Transverse colon (tissue), 4 donors: ENCODE measurements around the gene PAX8. TPM values are rescaled to one million over a fixed set of nuclear protein-coding genes. Genes with fewer than 3 reads are reported as not detected.

ENCODE experiments used
- DNase-seq: peaks from one replicate; pipeline ENCODE4 v3.0.0-alpha.2; 2019
- H3K27ac ChIP-seq, 4 donors: fragments of 200-600 bp; sonication (generic); 2 replicates each; pipeline ENCODE4 v1.5.1; 2016 to 2018; ENCODE audit warnings: inconsistent platforms in 4 of 4
- H3K27me3 ChIP-seq: fragments of 200-600 bp; sonication (generic); 2 replicates; pipeline ENCODE4 v1.5.1; 2017; ENCODE audit warnings: inconsistent platforms
- H3K36me3 ChIP-seq, 4 donors: fragments of 200-600 bp; sonication (generic); 2 replicates each; pipeline ENCODE4 v1.5.1; 2017 to 2019; ENCODE audit warnings: inconsistent platforms in 4 of 4
- H3K4me1 ChIP-seq, 4 donors: fragments of 200-600 bp; sonication (generic); 2 replicates each; pipeline ENCODE4 v1.5.1; 2017 to 2020; ENCODE audit warnings: inconsistent platforms in 4 of 4
- H3K4me3 ChIP-seq, 4 donors: fragments of 200-600 bp; sonication (generic); 1 replicate in 1 of 4; 2 replicates in 3 of 4; pipeline versions ENCODE4 v1.5.1 to v1.6.1; 2017 to 2019; ENCODE audit warnings: inconsistent platforms in 4 of 4
- H3K9me3 ChIP-seq, 2 donors: fragments of 200-600 bp; sonication (generic); 2 replicates each; pipeline ENCODE4 v1.5.1; 2017 to 2019; ENCODE audit warnings: inconsistent platforms in 2 of 2
- EP300 ChIP-seq: sonication (generic); formaldehyde crosslinking; IDR thresholded peaks from one replicate; pipeline ENCODE4 v1.6.1; 2017; ENCODE audit warnings: antibody characterized with exemption, low read depth
- POLR2A ChIP-seq: fragments of 450-650 bp; IDR thresholded peaks from one replicate; pipeline ENCODE4 v1.6.1; 2016; ENCODE audit warnings: antibody characterized with exemption, mild to moderate bottlenecking, moderate library complexity
- POLR2AphosphoS5 ChIP-seq, 3 donors: sonication (generic); formaldehyde crosslinking; IDR thresholded peaks; one replicate each; pipeline ENCODE4 v1.6.1; 2016; ENCODE audit warnings: antibody characterized with exemption in 3 of 3
- WGBS, 2 donors: methylation state at CpG; one replicate each; pipeline ENCODE4 v1.1.5; 2018; ENCODE audit warnings: low coverage in 1 of 2; 5-methylcytosine and 5-hydroxymethylcytosine counted together
- in situ Hi-C, 4 donors: fragments of 200-750 bp; cut with MboI; loops; one replicate each; pipeline versions ENCODE4 v1.15.0 to v1.15.1; 2017; ENCODE audit warnings: low sequenced_read_pairs in 3 of 4, low pct_ligation_motif_present in 1 of 4, low pct_unique_long_range_greater_than_20kb in 1 of 4
- intact Hi-C: fragments of 100-400 bp; cut with DNase I; formaldehyde crosslinking; loops from one replicate; pipeline ENCODE4 v1.15.1; 2023; ENCODE audit warnings: low total_unique reads
- total RNA-seq, 4 donors: library from RNA; depleted of rRNA; stranded (reverse); fragments of >200 nt; gene quantifications; one replicate each; pipeline ENCODE4 v1.1.0, GENCODE V29; 2016
- TF ChIP-seq, protein P1 (sequence below), 5 experiments: fragments of 200-600 bp in 3 of 5; fragments of 450-650 bp in 2 of 5; sonication (generic) in 3 of 5; IDR thresholded peaks; 1 replicate in 2 of 5; 2 replicates in 3 of 5; pipeline ENCODE4 v1.5.1; 2016 to 2017; ENCODE audit warnings: antibody characterized with exemption in 5 of 5, inconsistent platforms in 3 of 5, mild to moderate bottlenecking in 2 of 5, moderate library complexity in 1 of 5

Gene PAX8
- total RNA-seq, 4 donors from 2014 or later: 1.6 to 13.7 (median 8.3) TPM

DNA sequence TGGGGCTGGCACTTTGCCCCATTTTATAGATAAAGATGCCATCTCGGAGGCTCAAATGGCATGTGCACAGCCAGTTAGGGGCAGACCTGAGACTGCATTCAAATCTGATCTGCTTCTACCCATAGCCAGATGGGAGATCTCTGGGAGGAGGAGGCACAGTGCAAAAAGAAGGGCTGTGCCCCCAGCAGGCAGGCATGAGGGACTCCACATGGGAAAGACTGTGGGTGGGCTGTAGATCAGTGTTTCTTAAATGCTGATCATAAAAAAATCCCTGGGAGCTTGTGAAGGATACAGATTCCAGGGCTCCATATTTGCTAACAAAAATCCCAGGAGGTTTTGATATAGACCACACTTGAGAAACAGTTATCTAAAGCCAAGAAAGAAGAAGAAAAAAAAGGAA is 15.2 kb downstream of the PAX8 start:
- Histone ChIP-seq H3K9me3 (no peaks in the 10 kb centered on the region), H3K36me3 (no peaks in the 10 kb centered on the region), H3K4me1 (no peaks in the 10 kb centered on the region), H3K27me3 (no peaks in the 10 kb centered on the region), H3K4me3 (no peak overlapping the region), H3K27ac (no peak overlapping the region)
- in situ Hi-C loops: loop anchor here in 2 of 4 donors (10.0 to 25.0 kb wide), 2 partner anchors 99 to 101 kb away; no protein-coding TSS in a partner anchor
- no peak for DNase-seq
- 73% methylated on average over 1 of the region's 1 CpG; no CpG with 5 or more reads in 1 of the 2 donors for WGBS, 2 donors
- TF ChIP-seq, protein P1, sequence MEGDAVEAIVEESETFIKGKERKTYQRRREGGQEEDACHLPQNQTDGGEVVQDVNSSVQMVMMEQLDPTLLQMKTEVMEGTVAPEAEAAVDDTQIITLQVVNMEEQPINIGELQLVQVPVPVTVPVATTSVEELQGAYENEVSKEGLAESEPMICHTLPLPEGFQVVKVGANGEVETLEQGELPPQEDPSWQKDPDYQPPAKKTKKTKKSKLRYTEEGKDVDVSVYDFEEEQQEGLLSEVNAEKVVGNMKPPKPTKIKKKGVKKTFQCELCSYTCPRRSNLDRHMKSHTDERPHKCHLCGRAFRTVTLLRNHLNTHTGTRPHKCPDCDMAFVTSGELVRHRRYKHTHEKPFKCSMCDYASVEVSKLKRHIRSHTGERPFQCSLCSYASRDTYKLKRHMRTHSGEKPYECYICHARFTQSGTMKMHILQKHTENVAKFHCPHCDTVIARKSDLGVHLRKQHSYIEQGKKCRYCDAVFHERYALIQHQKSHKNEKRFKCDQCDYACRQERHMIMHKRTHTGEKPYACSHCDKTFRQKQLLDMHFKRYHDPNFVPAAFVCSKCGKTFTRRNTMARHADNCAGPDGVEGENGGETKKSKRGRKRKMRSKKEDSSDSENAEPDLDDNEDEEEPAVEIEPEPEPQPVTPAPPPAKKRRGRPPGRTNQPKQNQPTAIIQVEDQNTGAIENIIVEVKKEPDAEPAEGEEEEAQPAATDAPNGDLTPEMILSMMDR (IDR thresholded peaks at IDR 0.05): no peak
- no peak for TF ChIP-seq POLR2A
- no peak for TF ChIP-seq POLR2AphosphoS5 (IDR thresholded peaks at IDR 0.05)
- intact Hi-C loops: no loop called here

DNA sequence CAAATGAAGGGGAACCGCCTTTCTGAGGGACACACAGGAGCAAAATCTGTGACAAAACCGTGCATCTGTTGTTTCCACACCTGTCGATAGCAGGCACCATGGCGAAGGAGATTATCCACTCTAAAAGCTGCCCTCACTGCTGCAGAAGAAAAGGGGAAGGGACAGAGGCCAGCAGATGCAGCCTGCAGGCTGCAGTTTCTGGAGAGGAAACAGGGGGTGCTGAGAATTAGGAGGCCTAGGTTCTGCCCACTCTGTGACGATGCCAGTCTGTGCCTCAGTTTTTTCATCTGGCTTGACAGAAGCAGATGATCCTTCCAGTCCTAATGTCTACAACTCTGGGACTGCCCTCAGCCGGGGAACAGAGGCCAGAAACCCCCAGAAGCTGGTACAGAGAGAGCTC is 17.7 kb downstream of the PAX8 start:
- intact Hi-C loops: no loop called here
- H3K36me3 ChIP-seq: no peaks in the 10 kb centered on the region
- 74% methylated on average over 6 of the region's 6 CpGs; no CpG with 5 or more reads in 1 of the 2 donors for WGBS, 2 donors

DNA sequence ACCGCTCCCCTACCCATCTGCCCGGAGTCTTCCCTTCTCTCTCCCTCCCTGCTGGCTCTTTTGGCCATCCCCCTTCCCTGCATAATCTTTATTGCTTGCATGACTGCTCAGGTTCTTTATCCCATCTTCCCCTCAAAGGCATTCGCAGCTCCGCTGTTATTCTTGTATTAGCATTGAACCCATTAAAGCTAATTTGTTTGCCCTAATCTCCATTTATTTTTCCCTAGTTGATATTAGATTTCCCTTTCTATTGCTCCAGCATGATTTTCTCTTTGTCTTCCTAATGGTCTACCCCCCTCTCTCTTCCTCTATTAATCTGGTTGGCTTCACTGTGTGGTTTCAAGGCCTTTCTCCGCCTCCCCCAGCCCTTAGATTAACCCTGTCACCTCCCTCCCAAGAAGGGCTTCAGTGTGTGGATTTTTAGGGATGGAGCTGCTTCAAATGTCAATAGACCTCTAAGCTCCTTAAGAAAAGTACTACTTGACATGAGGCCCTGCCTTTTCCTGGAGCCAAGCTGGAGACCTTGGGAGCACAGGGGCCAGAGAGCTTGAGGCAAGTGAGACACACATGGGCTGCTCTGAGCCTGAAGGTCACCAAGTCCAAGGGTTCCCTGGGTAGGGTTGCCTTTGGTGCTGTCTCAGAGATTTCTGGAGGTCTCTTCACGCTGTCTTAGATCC is 20.1 kb downstream of the PAX8 start:
- H3K27me3 ChIP-seq: no peaks in the 10 kb centered on the region
- no peaks in the 10 kb centered on the region for H3K36me3 ChIP-seq
- TF ChIP-seq, protein P1 (IDR thresholded peaks at IDR 0.05): no peak
- TF ChIP-seq EP300 (no peak), POLR2AphosphoS5 (IDR thresholded peaks at IDR 0.05) (no peak), POLR2A (no peak)
- intact Hi-C loops (no loop called here), in situ Hi-C loops (loop anchor here in 1 of 4 donors (25.0 kb wide), 1 partner anchor 104 kb away; no protein-coding TSS in a partner anchor)
- H3K27ac ChIP-seq: no peak overlapping the region
- no peak overlapping the region for H3K4me3 ChIP-seq
- no peaks in the 10 kb centered on the region for H3K9me3 ChIP-seq
- no peaks in the 10 kb centered on the region for H3K4me1 ChIP-seq
- WGBS, 2 donors: 91 to 94% methylated on average over 5 to 6 of the region's 6 CpGs
- no peak for DNase-seq

More for the DNA sequence above, 17.7 kb downstream of the PAX8 start:
- DNase-seq: no peak
- in situ Hi-C loops: loop anchor here in 2 of 4 donors (10.0 to 25.0 kb wide), 2 partner anchors 101 to 104 kb away; no protein-coding TSS in a partner anchor
- H3K4me1 ChIP-seq: no peaks in the 10 kb centered on the region
- TF ChIP-seq, protein P1 (IDR thresholded peaks at IDR 0.05): no peak
- TF ChIP-seq EP300: no peak
- TF ChIP-seq POLR2A: no peak
- TF ChIP-seq POLR2AphosphoS5 (IDR thresholded peaks at IDR 0.05): no peak
- H3K27ac ChIP-seq: no peak overlapping the region
- H3K9me3 ChIP-seq: no peaks in the 10 kb centered on the region
- no peak overlapping the region for H3K4me3 ChIP-seq
- H3K27me3 ChIP-seq: no peaks in the 10 kb centered on the region

DNA sequence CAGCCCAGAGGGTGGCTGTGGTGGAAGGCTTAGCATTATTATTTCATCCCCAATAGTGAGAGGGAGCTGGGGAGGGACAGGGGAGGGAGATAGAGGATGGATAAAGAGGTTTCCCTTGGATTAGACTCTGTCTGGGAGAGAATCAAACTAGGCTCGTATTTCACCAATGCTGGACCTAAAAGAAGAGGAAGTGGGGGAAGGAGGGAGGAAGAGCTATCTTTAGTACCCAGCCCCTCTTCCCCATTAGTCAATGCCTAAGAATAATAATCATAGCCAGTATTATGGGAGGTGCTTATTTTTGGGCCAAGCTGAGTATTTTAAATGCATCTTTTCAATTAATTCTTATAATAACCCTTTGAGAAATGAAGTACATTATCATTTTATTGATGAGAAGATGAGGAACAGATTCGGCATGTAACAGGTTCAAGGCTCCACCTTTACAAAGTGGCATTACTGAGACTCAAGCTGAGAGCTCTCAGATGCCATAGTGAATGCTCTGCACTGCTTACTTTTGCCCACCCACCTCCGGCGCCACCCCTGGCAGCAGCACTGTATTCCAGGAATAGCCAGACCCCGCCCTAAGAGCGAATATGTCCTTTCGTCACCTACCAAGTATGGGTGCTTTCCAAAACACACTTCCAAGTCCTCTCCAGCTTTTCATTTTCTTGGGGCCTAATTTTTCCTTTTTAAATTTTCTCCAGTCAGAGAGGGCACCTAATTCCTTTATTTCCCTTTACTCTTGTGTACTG is 21.0 kb downstream of the PAX8 start:
- H3K4me3 ChIP-seq: no peak overlapping the region
- no peaks in the 10 kb centered on the region for H3K4me1 ChIP-seq
- no peaks in the 10 kb centered on the region for H3K36me3 ChIP-seq
- no peaks in the 10 kb centered on the region for H3K27me3 ChIP-seq
- intact Hi-C loops (no loop called here), in situ Hi-C loops (loop anchor here in 1 of 4 donors (25.0 kb wide), 1 partner anchor 105 kb away; no protein-coding TSS in a partner anchor)
- H3K27ac ChIP-seq: no peak overlapping the region
- no peak for DNase-seq
- no peaks in the 10 kb centered on the region for H3K9me3 ChIP-seq
- WGBS, 2 donors: 67 to 70% methylated on average over 3 to 7 of the region's 7 CpGs
- TF ChIP-seq EP300: no peak
- no peak for TF ChIP-seq POLR2A
- no peak for TF ChIP-seq POLR2AphosphoS5 (IDR thresholded peaks at IDR 0.05)
